ENCODE results near the gene SLC25A25.
A peak's percentile ranks its signal among the peaks of the same experiment; 100 is the strongest.

Gene SLC25A25

GRCh38 chr9:128096616-128097536, 28.8 kb downstream of the SLC25A25 start:
- no peak for DNase-seq (ENCODE audit: extremely low read depth in 1 of 2, low read depth in 1 of 2)

- no peak for DNase-seq (ENCODE audit: extremely low read depth in 1 of 2, low read depth in 1 of 2)
Observed at GRCh38 chr9:128097543-128098296, 29.7 kb downstream of the SLC25A25 start.

- DNase-seq (ENCODE audit: extremely low read depth in 1 of 2, low read depth in 1 of 2) = peak; percentile 17 to 44
Observed at GRCh38 chr9:128098297-128099230, 30.5 kb downstream of the SLC25A25 start.

- DNase-seq (ENCODE audit: extremely low read depth in 1 of 2, low read depth in 1 of 2) = no peak
Observed at GRCh38 chr9:128099231-128099931, 31.3 kb downstream of the SLC25A25 start.

- DNase-seq (ENCODE audit: extremely low read depth in 1 of 2, low read depth in 1 of 2) = no peak
Observed at GRCh38 chr9:128099932-128100491, 32.0 kb downstream of the SLC25A25 start.

- no peak for DNase-seq (ENCODE audit: extremely low read depth in 1 of 2, low read depth in 1 of 2)
Observed at GRCh38 chr9:128100581-128100980, 32.5 kb downstream of the SLC25A25 start.

- DNase-seq (ENCODE audit: extremely low read depth in 1 of 2, low read depth in 1 of 2) = no peak
Observed at GRCh38 chr9:128101231-128101661, 33.2 kb downstream of the SLC25A25 start.

GRCh38 chr9:128101690-128102089, 33.7 kb downstream of the SLC25A25 start:
- no peak for DNase-seq (ENCODE audit: extremely low read depth in 1 of 2, low read depth in 1 of 2)

GRCh38 chr9:128102196-128102595, 34.2 kb downstream of the SLC25A25 start:
- no peak for DNase-seq (ENCODE audit: extremely low read depth in 1 of 2, low read depth in 1 of 2)

GRCh38 chr9:128102861-128103588, 35.0 kb downstream of the SLC25A25 start:
- no peak for DNase-seq (ENCODE audit: extremely low read depth in 1 of 2, low read depth in 1 of 2)

- no peak for DNase-seq (ENCODE audit: extremely low read depth in 1 of 2, low read depth in 1 of 2)
Observed at GRCh38 chr9:128103589-128103962, 35.5 kb downstream of the SLC25A25 start.

- DNase-seq (ENCODE audit: extremely low read depth in 1 of 2, low read depth in 1 of 2) = no peak
Observed at GRCh38 chr9:128104171-128104618, 36.2 kb downstream of the SLC25A25 start.

- no peak for DNase-seq (ENCODE audit: extremely low read depth in 1 of 2, low read depth in 1 of 2)
Observed at GRCh38 chr9:128105538-128106175, 37.6 kb downstream of the SLC25A25 start.

- no peak for DNase-seq (ENCODE audit: extremely low read depth in 1 of 2, low read depth in 1 of 2)
Observed at GRCh38 chr9:128106181-128106939, 38.3 kb downstream of the SLC25A25 start.

GRCh38 chr9:128106940-128107467, 39.0 kb downstream of the SLC25A25 start:
- no peak for DNase-seq (ENCODE audit: extremely low read depth in 1 of 2, low read depth in 1 of 2)

GRCh38 chr9:128107468-128108268, 39.6 kb downstream of the SLC25A25 start:
- no peak for DNase-seq (ENCODE audit: extremely low read depth in 1 of 2, low read depth in 1 of 2)

Measured in activated CD8-positive, alpha-beta memory T cell treated with anti-CD3 and anti-CD28 coated beads for 1 hour (primary cell).